HG03469 (cell line): ENCODE measurements around the gene PCNP.
A peak's percentile ranks its signal among the peaks of the same experiment; 100 is the strongest.
"Not testable (repeated sequence)": the region's sequence is repeated elsewhere in the genome, so short reads cannot be mapped to it uniquely, and the experiment has no call there.

ENCODE experiments used
- ATAC-seq: cut with Tn5 transposase; IDR thresholded peaks from one replicate; pipeline ENCODE4 v1.9.1; 2021; ENCODE audit warnings: mild to moderate bottlenecking, moderate library complexity, moderate number of reproducible peaks; ENCODE audit not compliant: unreplicated experiment

PCNP gene

DNA sequence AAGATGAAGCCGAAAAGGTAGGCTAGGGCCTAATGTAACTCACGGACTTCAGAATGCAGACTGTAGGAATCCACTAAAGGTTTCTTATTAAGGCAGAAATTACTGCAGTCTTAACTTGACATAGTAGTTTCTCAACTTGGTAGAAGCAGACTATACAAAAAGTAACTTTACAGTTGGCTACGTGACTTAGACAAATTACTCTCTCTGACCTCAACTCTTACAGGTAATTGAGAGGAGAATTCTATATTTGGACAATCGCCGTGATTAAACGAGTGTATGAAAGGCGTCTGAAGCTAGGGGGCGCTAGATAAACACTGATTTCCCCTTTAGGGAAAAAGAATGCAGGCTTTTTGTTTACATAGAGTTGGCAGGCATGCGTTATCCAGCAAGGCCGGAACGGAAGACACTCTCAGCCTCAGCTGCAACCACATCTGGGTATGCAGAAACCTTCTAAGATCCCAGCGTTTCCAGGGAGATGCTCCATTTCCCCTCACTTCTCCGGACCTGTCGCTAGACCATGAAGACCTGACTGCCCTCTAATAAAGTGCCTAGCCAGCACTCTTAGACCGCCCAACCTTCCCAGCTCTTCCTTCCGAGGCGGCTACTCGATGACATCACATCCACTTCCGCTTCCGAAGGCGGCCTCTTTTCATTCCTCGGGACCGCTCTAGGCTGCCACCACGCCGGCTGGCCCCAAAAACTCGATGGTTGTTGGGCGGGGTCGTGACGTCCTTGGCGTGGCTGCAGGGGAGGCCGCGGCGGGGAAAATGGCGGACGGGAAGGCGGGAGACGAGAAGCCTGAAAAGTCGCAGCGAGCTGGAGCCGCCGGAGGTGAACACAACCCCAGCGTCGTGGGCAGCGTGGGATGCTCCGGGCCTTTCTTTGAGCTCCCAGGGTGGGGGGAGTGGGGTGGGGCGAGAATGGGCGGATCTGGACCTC is at the start of gene PCNP:
PCNP (plus strand) TSS at position 732 of the 939 bp plus-strand sequence; CDS start at position 768, 36 bp downstream.
- ATAC-seq, result peak; percentile 67

DNA sequence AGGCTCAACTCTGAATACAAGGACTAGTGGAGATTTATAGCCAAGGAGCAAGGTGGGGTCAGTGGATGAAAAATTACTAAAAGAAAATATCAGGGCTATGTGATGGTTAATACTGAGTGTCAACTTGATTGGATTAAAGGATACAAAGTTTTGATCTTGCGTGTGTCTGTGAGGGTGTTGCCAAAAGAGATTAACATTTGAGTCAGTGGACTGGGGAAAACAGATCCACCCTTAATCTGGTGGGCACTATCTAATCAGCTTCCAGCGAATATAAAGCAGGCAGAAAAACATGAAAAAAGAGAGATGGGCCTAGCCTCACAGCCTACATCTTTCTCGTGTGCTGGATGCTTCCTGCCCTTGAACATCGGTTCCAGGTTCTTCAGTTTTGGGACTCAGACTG is 46.5 kb upstream of the PCNP start:
- no peak for ATAC-seq

DNA sequence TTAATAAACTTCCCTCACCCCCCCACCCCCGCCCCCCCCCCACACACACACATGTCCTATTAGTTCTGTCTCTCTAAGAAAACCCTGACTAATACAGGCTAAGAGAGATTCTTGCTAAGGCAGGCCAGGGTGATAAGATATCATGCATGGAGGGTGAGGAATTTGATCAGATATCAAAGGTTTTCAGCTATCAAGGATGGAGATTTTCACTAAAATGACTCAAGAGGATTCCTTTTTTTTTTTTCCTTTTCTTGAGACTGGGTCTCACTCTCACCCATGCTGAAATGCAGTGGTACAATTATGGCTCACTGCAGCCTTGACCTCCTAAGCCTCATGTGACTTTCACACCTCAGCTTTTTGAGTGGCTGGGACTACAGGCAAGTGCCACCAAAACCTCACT is 46.1 kb upstream of the PCNP start:
- ATAC-seq, result no peak

GRCh38 chr3:101529816-101530685 is 43.9 kb upstream of the PCNP start:
- ATAC-seq, result no peak

DNA sequence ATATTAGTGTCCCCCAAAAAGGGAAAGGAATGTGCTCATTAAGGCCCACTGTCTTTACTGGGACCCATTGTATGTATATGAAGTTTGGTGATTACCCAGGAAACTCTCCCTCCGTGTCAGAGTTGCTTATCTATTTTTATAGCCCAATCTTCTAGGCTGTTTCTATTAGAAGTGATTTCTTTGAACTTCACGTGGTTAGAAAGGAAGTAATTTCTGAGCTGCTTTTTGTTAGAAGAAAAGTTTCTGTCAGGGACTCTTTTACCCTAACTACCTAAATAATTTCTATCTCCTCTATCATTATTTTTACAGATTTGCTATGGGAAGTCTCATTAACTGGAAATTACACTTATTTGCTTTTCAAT is 43.3 kb upstream of the PCNP start:
- ATAC-seq, result no peak

- ATAC-seq, result no peak
Measured at GRCh38 chr3:101531473-101532086, 42.4 kb upstream of the PCNP start.

GRCh38 chr3:101532783-101533602 is 41.0 kb upstream of the PCNP start:
- ATAC-seq, result no peak

DNA sequence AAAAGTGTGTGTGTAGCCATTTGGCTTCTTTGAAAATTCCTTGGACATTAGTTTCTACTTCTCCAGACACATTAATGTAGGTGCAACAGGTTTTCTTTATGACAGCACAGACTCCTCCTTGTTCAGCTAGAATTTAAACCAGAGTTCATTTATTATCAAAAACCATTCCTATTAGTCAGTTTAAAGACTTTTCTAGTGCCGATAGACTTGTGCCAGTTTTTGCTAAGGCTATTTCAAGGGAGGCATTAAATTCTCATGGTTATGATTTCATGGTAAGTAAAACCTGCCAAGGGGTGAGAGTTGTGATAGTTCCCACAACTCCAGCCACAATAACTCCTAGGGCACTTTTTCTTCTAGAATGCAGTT is 40.4 kb upstream of the PCNP start:
- no peak for ATAC-seq

DNA sequence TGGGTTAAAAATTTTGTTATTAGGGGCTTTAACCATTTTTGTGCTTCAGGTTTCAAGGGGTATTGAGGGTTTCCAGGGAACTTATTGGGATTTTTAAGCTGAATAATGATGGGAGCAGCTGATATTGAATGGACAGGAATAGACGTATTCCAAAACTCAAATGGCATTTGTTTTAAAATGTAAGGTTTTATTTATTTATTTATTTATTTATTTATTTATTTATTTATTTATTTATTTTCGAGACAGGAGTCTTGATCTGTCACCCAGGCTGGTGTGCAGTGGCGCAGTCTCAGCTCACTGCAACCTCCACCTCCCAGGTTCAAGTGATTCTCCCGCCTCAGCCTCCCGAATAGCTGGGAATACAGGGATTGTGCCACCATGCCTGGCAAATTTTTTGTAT is 38.8 kb upstream of the PCNP start:
- ATAC-seq, result no peak

GRCh38 chr3:101536266-101536665 is 37.7 kb upstream of the PCNP start:
- ATAC-seq, result no peak

DNA sequence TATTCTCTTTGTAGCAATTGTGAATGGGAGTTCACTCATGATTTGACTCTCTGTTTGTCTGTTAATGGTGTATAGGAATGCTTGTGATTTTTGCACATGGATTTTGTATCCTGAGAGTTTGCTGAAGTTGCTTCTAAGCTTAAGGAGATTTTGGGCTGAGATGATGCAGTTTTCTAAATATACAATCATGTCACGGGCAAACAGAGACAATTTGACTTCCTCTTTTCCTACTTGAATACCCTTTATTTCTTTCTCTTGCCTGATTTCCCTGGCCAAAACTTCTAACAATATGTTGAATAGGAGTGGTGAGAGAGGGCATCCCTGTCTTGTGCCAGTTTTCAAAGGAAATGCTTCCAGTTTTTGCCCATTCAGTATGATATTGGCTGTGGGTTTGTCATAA is 37.0 kb upstream of the PCNP start:
- not testable (repeated sequence) for ATAC-seq

DNA sequence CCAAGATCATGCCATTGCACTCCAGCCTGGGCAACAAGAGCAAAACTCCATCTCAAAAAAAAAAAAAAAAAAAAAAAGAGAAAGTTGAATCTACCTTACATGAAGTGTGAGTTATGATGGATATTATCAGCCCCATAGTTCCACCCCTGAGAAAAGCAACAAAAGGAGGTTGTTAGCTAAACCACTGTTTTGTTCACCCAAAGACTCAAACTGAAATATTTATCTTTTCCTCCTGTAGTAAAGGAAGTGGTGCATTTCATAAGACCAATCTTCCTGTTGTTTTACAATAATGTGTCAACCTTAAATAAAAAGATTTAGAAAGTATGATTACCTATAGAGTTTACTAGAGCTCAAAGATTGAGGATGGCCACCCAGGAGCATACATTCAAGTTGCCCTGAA is 31.0 kb upstream of the PCNP start:
- no peak for ATAC-seq

DNA sequence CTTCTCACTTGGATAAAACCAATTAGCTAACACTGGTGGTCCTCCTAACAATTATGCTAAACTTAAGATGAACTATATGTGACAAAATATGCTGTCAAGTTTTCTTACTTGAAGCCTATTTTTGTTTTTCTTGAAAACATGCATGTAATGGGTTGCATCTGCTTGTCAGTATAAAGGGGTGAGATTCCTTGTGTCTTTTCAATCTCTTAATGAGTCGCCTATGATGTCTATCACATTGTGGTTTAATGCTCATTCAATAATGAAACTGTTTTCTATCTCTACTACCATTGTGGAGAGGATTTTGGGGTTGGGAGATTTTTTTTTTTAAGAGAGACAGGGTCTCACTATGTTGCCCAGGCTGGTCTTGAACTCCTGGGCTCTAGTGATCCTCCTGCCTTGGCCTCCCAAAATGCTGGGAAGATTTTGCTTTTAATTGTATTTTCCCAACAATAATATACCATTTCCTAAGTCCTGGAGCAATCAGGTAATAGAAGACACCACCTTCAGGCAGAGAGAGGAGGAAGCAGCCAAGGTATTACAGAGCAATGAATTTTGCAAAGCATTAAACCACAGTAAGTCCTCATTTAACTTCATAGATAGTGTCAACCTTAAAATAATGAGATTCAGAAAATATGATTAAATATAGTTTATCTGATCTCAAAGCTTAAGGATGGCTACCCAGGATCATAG is 29.7 kb upstream of the PCNP start:
- ATAC-seq, result no peak

DNA sequence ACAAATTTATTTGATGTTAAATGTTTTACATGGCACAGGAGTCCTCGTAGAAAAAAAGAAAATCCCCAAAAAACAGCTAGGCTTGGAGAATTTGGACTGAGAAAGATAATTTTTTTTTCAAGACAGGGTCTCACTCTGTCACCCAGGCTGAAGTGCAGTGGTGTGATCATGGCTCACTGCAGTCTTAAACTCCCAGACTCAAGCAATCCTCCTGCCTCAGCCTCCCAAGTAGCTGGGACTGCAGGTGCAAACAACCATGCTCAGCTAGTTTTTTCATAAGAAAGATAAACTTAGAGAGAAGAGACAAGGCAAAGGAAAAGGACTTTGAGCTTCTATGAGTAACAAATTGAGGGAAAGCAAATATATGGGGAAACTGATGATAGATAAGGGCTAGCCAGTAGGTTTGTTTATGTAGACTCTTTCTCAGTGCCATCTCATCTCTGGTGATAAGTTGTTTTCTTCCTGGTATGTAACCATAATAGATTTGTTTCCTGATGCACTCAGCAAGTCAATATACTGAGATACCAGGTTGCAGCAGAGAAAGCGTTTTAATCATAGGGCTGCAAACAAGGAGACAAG is 25.4 kb upstream of the PCNP start:
- no peak for ATAC-seq

- ATAC-seq, result no peak
Measured at GRCh38 chr3:101549473-101549872, 24.5 kb upstream of the PCNP start.

- not testable (repeated sequence) for ATAC-seq
Measured at GRCh38 chr3:101551359-101552081, 22.5 kb upstream of the PCNP start.

GRCh38 chr3:101553381-101553780 is 20.6 kb upstream of the PCNP start:
- ATAC-seq, result not testable (repeated sequence)

- no peak for ATAC-seq
Measured at GRCh38 chr3:101556064-101556463, 17.9 kb upstream of the PCNP start.
